ENCODE data around the gene CALN1. TPM values are rescaled to one million over a fixed set of nuclear protein-coding genes. Genes with fewer than 3 reads are reported as not detected.

Gene CALN1
- total RNA-seq, 4 donors from 2014 or later: under 0.01 to 0.06 TPM; not detected in 2

GRCh38 chr7:72326811-72327210, 85.3 kb downstream of the CALN1 start:
- TF ChIP-seq POLR2AphosphoS5 (IDR thresholded peaks at IDR 0.05) (no peak), POLR2A (IDR thresholded peaks at IDR 0.05; ENCODE audit: low read depth) (no peak), CTCF (IDR thresholded peaks at IDR 0.05) (no peak), EP300 (IDR thresholded peaks at IDR 0.05) (no peak)
- intact Hi-C loops (cut with DNase I): no loop called here

GRCh38 chr7:72326365-72326764, 85.8 kb downstream of the CALN1 start:
- Histone ChIP-seq H3K4me3 (no peak overlapping the region), H3K4me1 (no peaks in the 10 kb centered on the region), H3K9me3 (no peaks in the 10 kb centered on the region), H3K27ac (replicated peaks in 1 of 4) (no peak overlapping the region), H3K36me3 (no peaks in the 10 kb centered on the region), H3K27me3 (peaks cover 0 to 2% (median 0%) of the 10 kb centered on the region in 4 donors)
- no peak for DNase-seq (ENCODE audit: extremely low spot score)
- TF ChIP-seq POLR2A (IDR thresholded peaks at IDR 0.05; ENCODE audit: low read depth) (no peak), POLR2AphosphoS5 (IDR thresholded peaks at IDR 0.05) (no peak), EP300 (IDR thresholded peaks at IDR 0.05) (no peak), CTCF (IDR thresholded peaks at IDR 0.05) (no peak)
- intact Hi-C loops (cut with DNase I): no loop called here
- 69% methylated on average over 4 of the region's 4 CpGs for WGBS

More at GRCh38 chr7:72326811-72327210, 85.3 kb downstream of the CALN1 start:
- Histone ChIP-seq H3K36me3 (no peaks in the 10 kb centered on the region), H3K9me3 (peaks cover 0 to 3% (median 1%) of the 10 kb centered on the region in 4 donors), H3K27me3 (peaks cover 0 to under 1% (median 0%) of the 10 kb centered on the region in 4 donors), H3K27ac (replicated peaks in 1 of 4) (no peak overlapping the region), H3K4me3 (no peak overlapping the region), H3K4me1 (no peaks in the 10 kb centered on the region)
- DNase-seq (ENCODE audit: extremely low spot score): no peak

GRCh38 chr7:72325561-72325960, 86.6 kb downstream of the CALN1 start:
- 72% methylated on average over 5 of the region's 5 CpGs for WGBS
- TF ChIP-seq POLR2A (IDR thresholded peaks at IDR 0.05; ENCODE audit: low read depth) (no peak), CTCF (IDR thresholded peaks at IDR 0.05) (no peak), POLR2AphosphoS5 (IDR thresholded peaks at IDR 0.05) (no peak), EP300 (IDR thresholded peaks at IDR 0.05) (no peak)
- intact Hi-C loops (cut with DNase I): no loop called here
- peaks cover 0 to 2% (median 0%) of the 10 kb centered on the region in 4 donors for H3K27me3 ChIP-seq
- H3K36me3 ChIP-seq: no peaks in the 10 kb centered on the region
- no peak overlapping the region for H3K27ac ChIP-seq (replicated peaks in 1 of 4)
- no peaks in the 10 kb centered on the region for H3K9me3 ChIP-seq
- no peak overlapping the region for H3K4me3 ChIP-seq
- DNase-seq (ENCODE audit: extremely low spot score): no peak
- no peaks in the 10 kb centered on the region for H3K4me1 ChIP-seq

GRCh38 chr7:72321637-72322036, 90.5 kb downstream of the CALN1 start:
- H3K4me3 ChIP-seq: no peak overlapping the region
- TF ChIP-seq EP300 (IDR thresholded peaks at IDR 0.05) (no peak), POLR2AphosphoS5 (IDR thresholded peaks at IDR 0.05) (no peak), CTCF (IDR thresholded peaks at IDR 0.05) (no peak), POLR2A (IDR thresholded peaks at IDR 0.05; ENCODE audit: low read depth) (no peak)
- intact Hi-C loops (cut with DNase I): no loop called here
- H3K9me3 ChIP-seq: no peaks in the 10 kb centered on the region
- H3K27me3 ChIP-seq: peaks cover 0 to 2% (median 0%) of the 10 kb centered on the region in 4 donors
- H3K27ac ChIP-seq (replicated peaks in 1 of 4): no peak overlapping the region
- no peak for DNase-seq (ENCODE audit: extremely low spot score)
- H3K4me1 ChIP-seq: no peaks in the 10 kb centered on the region
- 78% methylated on average over 7 of the region's 7 CpGs for whole genome bisulfite sequencing
- no peaks in the 10 kb centered on the region for H3K36me3 ChIP-seq

- TF ChIP-seq EP300 (IDR thresholded peaks at IDR 0.05) (no peak), POLR2A (IDR thresholded peaks at IDR 0.05; ENCODE audit: low read depth) (no peak), POLR2AphosphoS5 (IDR thresholded peaks at IDR 0.05) (no peak), CTCF (IDR thresholded peaks at IDR 0.05) (no peak)
These were observed 91.1 kb downstream of the CALN1 start for GRCh38 chr7:72321081-72321480.

More at GRCh38 chr7:72321081-72321480, 91.1 kb downstream of the CALN1 start:
- H3K36me3 ChIP-seq: no peaks in the 10 kb centered on the region
- peaks cover 0 to 2% (median 0%) of the 10 kb centered on the region in 4 donors for H3K27me3 ChIP-seq
- no peak for DNase-seq (ENCODE audit: extremely low spot score)
- WGBS: 75% methylated on average over 8 of the region's 8 CpGs
- intact Hi-C loops (cut with DNase I): no loop called here
- H3K9me3 ChIP-seq: no peaks in the 10 kb centered on the region
- H3K4me3 ChIP-seq: no peak overlapping the region
- H3K27ac ChIP-seq (replicated peaks in 1 of 4): no peak overlapping the region
- H3K4me1 ChIP-seq: no peaks in the 10 kb centered on the region
